WI38 (cell line): ENCODE measurements around the gene BABAM2.

ENCODE experiments used
- H3K4me3 ChIP-seq: 2 replicates; pipeline ENCODE4 v1.5.1; 2011; ENCODE audit warnings: low read depth, mild to moderate bottlenecking, control low read depth, low read length
- TF ChIP-seq, protein P1 (sequence below): IDR thresholded peaks from 2 replicates; pipeline ENCODE4 v1.5.1; 2012; ENCODE audit warnings: low read depth, mild to moderate bottlenecking, control low read depth, low read length

Gene BABAM2

GRCh38 chr2:28310107-28310506 is 419.6 kb downstream of the BABAM2 start:
- no peak overlapping the region for H3K4me3 ChIP-seq

DNA sequence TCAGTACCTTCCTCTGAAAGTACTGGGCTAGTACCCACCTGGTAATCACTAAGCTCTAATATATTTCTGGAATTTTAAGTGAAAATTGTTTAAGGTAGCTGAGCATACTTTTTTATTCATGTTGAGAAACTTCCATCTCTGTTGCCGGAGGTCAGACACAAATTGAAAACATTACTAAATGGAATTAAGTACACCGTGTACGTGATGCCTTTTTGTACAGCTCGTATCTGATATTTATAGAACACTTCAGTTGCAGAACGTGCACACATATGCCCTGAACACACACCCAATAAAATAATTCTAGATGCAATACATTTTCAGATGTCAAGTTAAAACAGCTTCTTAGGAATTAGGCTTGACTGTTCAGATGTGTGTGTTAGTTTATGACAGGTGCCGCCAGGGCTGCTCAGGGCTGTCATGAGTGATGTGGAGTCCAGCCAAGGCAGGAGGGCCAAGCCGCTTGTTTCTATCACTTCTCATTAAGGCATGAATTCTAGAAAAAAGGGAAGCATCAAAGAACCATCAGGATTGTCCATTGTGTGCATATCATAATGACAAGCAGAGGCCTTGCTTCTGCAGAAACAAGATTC is 421.2 kb downstream of the BABAM2 start:
- H3K4me3 ChIP-seq = no peak overlapping the region
- TF ChIP-seq, protein P1, sequence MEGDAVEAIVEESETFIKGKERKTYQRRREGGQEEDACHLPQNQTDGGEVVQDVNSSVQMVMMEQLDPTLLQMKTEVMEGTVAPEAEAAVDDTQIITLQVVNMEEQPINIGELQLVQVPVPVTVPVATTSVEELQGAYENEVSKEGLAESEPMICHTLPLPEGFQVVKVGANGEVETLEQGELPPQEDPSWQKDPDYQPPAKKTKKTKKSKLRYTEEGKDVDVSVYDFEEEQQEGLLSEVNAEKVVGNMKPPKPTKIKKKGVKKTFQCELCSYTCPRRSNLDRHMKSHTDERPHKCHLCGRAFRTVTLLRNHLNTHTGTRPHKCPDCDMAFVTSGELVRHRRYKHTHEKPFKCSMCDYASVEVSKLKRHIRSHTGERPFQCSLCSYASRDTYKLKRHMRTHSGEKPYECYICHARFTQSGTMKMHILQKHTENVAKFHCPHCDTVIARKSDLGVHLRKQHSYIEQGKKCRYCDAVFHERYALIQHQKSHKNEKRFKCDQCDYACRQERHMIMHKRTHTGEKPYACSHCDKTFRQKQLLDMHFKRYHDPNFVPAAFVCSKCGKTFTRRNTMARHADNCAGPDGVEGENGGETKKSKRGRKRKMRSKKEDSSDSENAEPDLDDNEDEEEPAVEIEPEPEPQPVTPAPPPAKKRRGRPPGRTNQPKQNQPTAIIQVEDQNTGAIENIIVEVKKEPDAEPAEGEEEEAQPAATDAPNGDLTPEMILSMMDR = no peak

More at GRCh38 chr2:28310107-28310506, 419.6 kb downstream of the BABAM2 start:
- TF ChIP-seq, protein P1 = no peak

DNA sequence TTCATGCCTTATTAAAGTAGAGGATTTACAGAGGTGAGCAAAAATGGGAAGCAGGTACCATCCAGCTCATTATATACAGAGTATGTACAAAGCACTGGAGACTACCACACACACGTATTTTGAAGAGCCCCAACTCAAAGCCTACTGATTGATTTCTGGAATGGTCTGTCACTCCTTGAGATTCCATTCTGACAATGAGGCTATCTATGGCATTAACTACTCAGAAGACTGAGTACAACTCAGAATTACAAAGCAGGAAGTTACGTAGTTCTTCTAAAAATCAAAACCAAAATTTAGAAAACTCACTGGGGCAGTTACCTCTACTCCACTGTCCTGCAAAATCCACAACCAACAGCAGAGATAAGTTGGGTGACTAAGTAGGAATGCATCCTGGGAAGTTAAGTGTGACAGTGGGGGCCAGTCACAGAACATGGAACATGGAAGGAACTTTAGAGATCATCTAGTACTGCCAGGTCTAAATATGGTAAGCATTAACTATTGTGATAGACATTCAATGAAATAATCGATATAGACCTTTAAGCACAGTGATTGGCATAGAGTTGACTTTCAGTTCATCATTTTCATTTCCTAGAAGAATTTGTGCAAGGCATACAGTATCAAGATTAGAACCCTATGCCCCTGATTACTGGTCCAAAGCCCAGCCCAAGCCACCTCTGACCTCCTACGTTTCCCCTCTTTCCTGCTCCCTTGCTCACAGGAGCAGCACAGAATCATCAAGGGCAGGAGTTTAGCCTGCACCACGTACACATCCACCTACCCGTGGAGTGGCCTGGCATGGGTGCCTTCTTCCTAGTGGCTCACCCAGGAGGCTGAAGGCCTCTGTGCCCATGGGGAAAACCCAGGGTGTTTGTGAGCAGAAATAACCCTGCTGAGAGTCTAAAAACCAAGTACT is 422.0 kb downstream of the BABAM2 start:
- TF ChIP-seq, protein P1 = no peak
- no peak overlapping the region for H3K4me3 ChIP-seq

DNA sequence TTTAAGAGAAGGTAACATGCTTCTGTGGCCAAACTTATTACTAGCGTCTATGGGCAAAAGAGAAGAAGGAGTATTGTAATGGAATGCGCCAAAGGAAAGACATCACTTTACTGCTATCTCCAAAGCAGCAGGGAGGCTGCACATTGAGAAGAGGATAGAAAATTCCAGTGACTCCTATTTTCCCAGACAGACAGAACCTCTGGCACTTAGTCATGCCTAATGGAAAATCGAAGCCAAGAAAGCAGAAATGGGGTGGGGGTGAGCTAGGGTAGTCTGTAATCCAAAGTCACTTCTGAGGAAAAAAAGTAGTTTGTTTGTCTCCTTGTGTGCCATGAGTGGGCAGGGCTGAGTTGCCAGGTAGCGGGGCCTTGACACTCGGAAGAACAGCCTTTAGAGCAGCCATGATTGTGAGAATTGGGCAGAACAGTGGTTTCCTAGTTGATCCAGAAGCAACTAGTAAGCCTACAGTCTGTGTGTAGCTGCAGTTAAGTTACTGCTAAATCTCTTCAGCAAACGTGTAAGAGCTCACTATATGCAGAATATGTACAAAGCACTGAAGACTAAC is 422.8 kb downstream of the BABAM2 start:
- TF ChIP-seq, protein P1 = no peak
- no peak overlapping the region for H3K4me3 ChIP-seq

DNA sequence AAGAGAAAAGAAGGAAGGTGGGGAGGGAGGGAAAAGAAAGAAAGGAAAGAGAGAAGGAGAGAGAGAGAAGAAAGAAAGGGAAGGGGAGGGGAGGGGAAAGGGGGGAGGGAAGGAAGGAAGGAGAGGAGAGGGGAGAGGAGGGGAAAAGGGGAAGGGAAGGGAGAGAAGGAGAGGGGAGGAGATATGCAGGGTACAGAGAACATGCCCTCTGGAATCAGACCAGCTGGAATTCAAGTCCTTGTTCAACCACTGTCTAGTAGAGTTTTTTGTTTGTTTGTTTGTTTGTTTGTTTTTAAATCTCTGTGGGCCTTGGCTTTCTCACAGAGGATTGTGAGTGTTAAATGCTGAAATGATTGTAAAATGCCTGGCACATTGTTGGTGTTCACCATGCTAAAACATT is 424.4 kb downstream of the BABAM2 start:
- TF ChIP-seq, protein P1 = no peak
- no peak overlapping the region for H3K4me3 ChIP-seq

- TF ChIP-seq, protein P1 = no peak
- no peak overlapping the region for H3K4me3 ChIP-seq
These were observed 426.2 kb downstream of the BABAM2 start for GRCh38 chr2:28316546-28317335.
